Adipose tissue (tissue), 3 donors: ENCODE results near the gene IRX1. TPM values are rescaled to one million over a fixed set of nuclear protein-coding genes. Genes with fewer than 3 reads are reported as not detected.

Source experiments
- H3K27ac ChIP-seq: one replicate; pipeline ENCODE4 v1.5.1; 2013; ENCODE audit warnings: low read depth, low read length
- WGBS, 3 donors: extraction: QIAGEN DNeasy Blood & Tissue Kit; methylation state at CpG; one replicate each; pipeline ENCODE4 v1.1.7; 2013; 5-methylcytosine and 5-hydroxymethylcytosine counted together
- polyA plus RNA-seq, 3 donors: library from polyadenylated mRNA; stranded (reverse); fragments of 200-250 nt; gene quantifications; one replicate each; pipeline ENCODE4 v1.2.3, GENCODE V29; 2013
- donor health status: healthy with polysubstance abuse.
- donor health status: Bipolar disorder and iron deficiency.
- donor health status: healthy.

IRX1 gene
- under 1 TPM; 0.07 to 0.79 (median 0.33) TPM for polyA plus RNA-seq

- whole genome bisulfite sequencing, 3 donors, result 1 to 4% (median 2%) methylated on average over 98 to 106 of the region's 106 CpGs
- no peak within 1 kb of the TSS for H3K27ac ChIP-seq
These were observed at the start of gene IRX1 for GRCh38 chr5:3595006-3595961. Gene IRX1 (plus strand): TSS chr5:3595832. CDS start chr5:3596106, 274 bp downstream.

- WGBS, 3 donors, result 46 to 91% (median 71%) methylated on average over 3 of the region's 3 CpGs
- H3K27ac ChIP-seq, result no peak overlapping the region
These were observed 49.6 kb upstream of the IRX1 start for GRCh38 chr5:3546028-3546427.

GRCh38 chr5:3564116-3564515, 31.5 kb upstream of the IRX1 start:
- 38 to 67% (median 60%) methylated on average over 2 of the region's 2 CpGs for WGBS, 3 donors

GRCh38 chr5:3564827-3565518, 30.7 kb upstream of the IRX1 start:
- H3K27ac ChIP-seq, result no peak overlapping the region
- 63 to 76% (median 66%) methylated on average over 9 of the region's 9 CpGs for WGBS, 3 donors

More at GRCh38 chr5:3564116-3564515, 31.5 kb upstream of the IRX1 start:
- no peak overlapping the region for H3K27ac ChIP-seq

GRCh38 chr5:3584724-3585531, 10.7 kb upstream of the IRX1 start:
- no peak overlapping the region for H3K27ac ChIP-seq
- WGBS, 3 donors, result 67 to 82% (median 80%) methylated on average over 5 of the region's 5 CpGs

GRCh38 chr5:3590161-3590966, 5.3 kb upstream of the IRX1 start:
- WGBS, 3 donors, result 2 to 5% (median 5%) methylated on average over 50 to 51 of the region's 51 CpGs
- H3K27ac ChIP-seq, result no peak overlapping the region

- H3K27ac ChIP-seq, result no peak overlapping the region
- WGBS, 3 donors, result 2 to 4% (median 3%) methylated on average over 78 to 79 of the region's 79 CpGs
These were observed 4.4 kb upstream of the IRX1 start for GRCh38 chr5:3590967-3591900.

- WGBS, 3 donors, result 3 to 15% (median 9%) methylated on average over 22 of the region's 22 CpGs
- H3K27ac ChIP-seq, result no peak overlapping the region
These were observed 3.3 kb upstream of the IRX1 start for GRCh38 chr5:3592298-3592697.

- whole genome bisulfite sequencing, 3 donors, result 4 to 9% (median 6%) methylated on average over 28 of the region's 28 CpGs
- H3K27ac ChIP-seq, result no peak overlapping the region
These were observed 1.7 kb upstream of the IRX1 start for GRCh38 chr5:3593771-3594509.

GRCh38 chr5:3594510-3595005, 1.1 kb upstream of the IRX1 start:
- no peak overlapping the region for H3K27ac ChIP-seq
- 1% methylated on average over 50 to 52 of the region's 52 CpGs for WGBS, 3 donors

- no peak overlapping the region for H3K27ac ChIP-seq
- WGBS, 3 donors, result 2 to 6% (median 4%) methylated on average over 50 to 63 of the region's 63 CpGs
These were observed 711 bp downstream of the IRX1 start for GRCh38 chr5:3596261-3596825.

GRCh38 chr5:3596857-3597166, 1.2 kb downstream of the IRX1 start:
- H3K27ac ChIP-seq, result no peak overlapping the region
- WGBS, 3 donors, result 10 to 21% (median 13%) methylated on average over 7 of the region's 7 CpGs

GRCh38 chr5:3597167-3598007, 1.8 kb downstream of the IRX1 start:
- H3K27ac ChIP-seq, result no peak overlapping the region
- WGBS, 3 donors, result 10 to 19% (median 18%) methylated on average over 42 of the region's 42 CpGs

- WGBS, 3 donors, result 14 to 36% (median 33%) methylated on average over 8 of the region's 8 CpGs
- no peak overlapping the region for H3K27ac ChIP-seq
These were observed 2.6 kb downstream of the IRX1 start for GRCh38 chr5:3598207-3598606.

GRCh38 chr5:3598769-3599211, 3.2 kb downstream of the IRX1 start:
- H3K27ac ChIP-seq, result no peak overlapping the region

More at GRCh38 chr5:3598769-3599211, 3.2 kb downstream of the IRX1 start:
- 8 to 17% (median 16%) methylated on average over 12 of the region's 12 CpGs for WGBS, 3 donors
